Endothelial cell of umbilical vein (primary cell): ENCODE measurements around the gene ZNF507.

Source experiments
- EZH2 ChIP-seq: IDR thresholded peaks from 2 replicates; pipeline ENCODE4 v1.6.1; 2012; ENCODE audit warnings: borderline replicate concordance, low read depth, mild to moderate bottlenecking, moderate library complexity, low read length, inconsistent platforms; ENCODE audit not compliant: severe bottlenecking
- GATA2 ChIP-seq: IDR thresholded peaks from 2 replicates; pipeline ENCODE4 v1.7.0; 2011; ENCODE audit warnings: low read depth, mild to moderate bottlenecking, moderate library complexity, mixed read lengths, low read length; ENCODE audit not compliant: insufficient read length, insufficient read depth
- POLR2A ChIP-seq: IDR thresholded peaks from 2 replicates; pipeline ENCODE4 v1.6.1; 2012; ENCODE audit warnings: low read depth, mild to moderate bottlenecking, control low read depth, low read length
- POLR2AphosphoS5 ChIP-seq: IDR thresholded peaks from 2 replicates; pipeline ENCODE4 v1.6.1; 2012; ENCODE audit warnings: low read depth, mild to moderate bottlenecking, control low read depth, low read length, moderate library complexity; ENCODE audit not compliant: insufficient read depth
- TF ChIP-seq, protein P1 (sequence below): IDR thresholded peaks from 2 replicates; pipeline ENCODE4 v1.6.1; 2011; ENCODE audit not compliant: insufficient read depth, insufficient read length
- TF ChIP-seq, protein P2 (sequence below), 2 donors: IDR thresholded peaks; 1 replicate in 1 of 2; 2 replicates in 1 of 2; pipeline ENCODE4 v1.5.1; 2011; ENCODE audit warnings: low read length in 2 of 2, mild to moderate bottlenecking in 2 of 2, moderate library complexity in 2 of 2, control low read depth in 1 of 2, inconsistent platforms in 1 of 2, low read depth in 1 of 2; ENCODE audit not compliant: insufficient read depth in 1 of 2; ENCODE audit errors: extremely low read depth in 1 of 2

GRCh38 chr19:32343550-32344262 is 1.7 kb upstream of the ZNF507 start:
- TF ChIP-seq, protein P1, sequence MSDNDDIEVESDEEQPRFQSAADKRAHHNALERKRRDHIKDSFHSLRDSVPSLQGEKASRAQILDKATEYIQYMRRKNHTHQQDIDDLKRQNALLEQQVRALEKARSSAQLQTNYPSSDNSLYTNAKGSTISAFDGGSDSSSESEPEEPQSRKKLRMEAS, result no peak
- TF ChIP-seq, protein P2, sequence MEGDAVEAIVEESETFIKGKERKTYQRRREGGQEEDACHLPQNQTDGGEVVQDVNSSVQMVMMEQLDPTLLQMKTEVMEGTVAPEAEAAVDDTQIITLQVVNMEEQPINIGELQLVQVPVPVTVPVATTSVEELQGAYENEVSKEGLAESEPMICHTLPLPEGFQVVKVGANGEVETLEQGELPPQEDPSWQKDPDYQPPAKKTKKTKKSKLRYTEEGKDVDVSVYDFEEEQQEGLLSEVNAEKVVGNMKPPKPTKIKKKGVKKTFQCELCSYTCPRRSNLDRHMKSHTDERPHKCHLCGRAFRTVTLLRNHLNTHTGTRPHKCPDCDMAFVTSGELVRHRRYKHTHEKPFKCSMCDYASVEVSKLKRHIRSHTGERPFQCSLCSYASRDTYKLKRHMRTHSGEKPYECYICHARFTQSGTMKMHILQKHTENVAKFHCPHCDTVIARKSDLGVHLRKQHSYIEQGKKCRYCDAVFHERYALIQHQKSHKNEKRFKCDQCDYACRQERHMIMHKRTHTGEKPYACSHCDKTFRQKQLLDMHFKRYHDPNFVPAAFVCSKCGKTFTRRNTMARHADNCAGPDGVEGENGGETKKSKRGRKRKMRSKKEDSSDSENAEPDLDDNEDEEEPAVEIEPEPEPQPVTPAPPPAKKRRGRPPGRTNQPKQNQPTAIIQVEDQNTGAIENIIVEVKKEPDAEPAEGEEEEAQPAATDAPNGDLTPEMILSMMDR (IDR thresholded peaks at IDR 0.05; ENCODE audit: extremely low read depth in 1 of 2, insufficient read depth in 1 of 2, low read depth in 1 of 2, low read length in 2 of 2), result no peak
- TF ChIP-seq POLR2AphosphoS5 (no peak), EZH2 (no peak), POLR2A (no peak), GATA2 (no peak)
